CD4-positive, alpha-beta T cell (primary cell): Measurements from ENCODE around the gene GTPBP1. TPM values are rescaled to one million over a fixed set of nuclear protein-coding genes. Genes with fewer than 3 reads are reported as not detected.

Source experiments
- ATAC-seq: fragments of 200-7000 bp; cut with Tn5 transposase; one replicate; pipeline ENCODE4 v1.10.0; 2022; ENCODE audit warnings: mild to moderate bottlenecking; ENCODE audit not compliant: poor library complexity
- CTCF ChIA-PET: fragments of 350-600 bp; sonication (Branson Sonifier 250); formaldehyde crosslinking; loops from one replicate; lab custom pipeline; 2021; ENCODE audit warnings: antibody characterized with exemption, inconsistent platforms; lab: Charles Lee
- POLR2A ChIA-PET: fragments of 350-600 bp; sonication (Branson Sonifier 250); formaldehyde crosslinking; loops from one replicate; lab custom pipeline; 2021; ENCODE audit warnings: antibody characterized with exemption, inconsistent platforms; lab: Charles Lee
- DNase-seq, 14 experiments: peaks; one replicate each; pipeline ENCODE4 v3.0.0-alpha.2; 2013 to 2020; ENCODE audit warnings: mixed read lengths in 2 of 14
- H3K27ac ChIP-seq, 2 donors: one replicate each; pipeline versions ENCODE4 v1.5.1 to v1.7.0; 2013; ENCODE audit warnings: low read length in 2 of 2, low read depth in 1 of 2, mild to moderate bottlenecking in 1 of 2
- H3K27me3 ChIP-seq, 2 experiments: 1 replicate in 1 of 2; 2 replicates in 1 of 2; pipeline versions ENCODE4 v1.6.1 to v1.7.0; 2013; ENCODE audit warnings: low read length in 2 of 2, control low read depth in 1 of 2, mild to moderate bottlenecking in 1 of 2, moderate library complexity in 1 of 2; ENCODE audit not compliant: insufficient read depth in 2 of 2, control insufficient read depth in 1 of 2
- H3K36me3 ChIP-seq: one replicate; pipeline ENCODE4 v1.6.1; 2013; ENCODE audit warnings: low read length, control low read depth; ENCODE audit not compliant: insufficient read depth
- H3K4me1 ChIP-seq: one replicate; pipeline ENCODE4 v1.6.1; 2013; ENCODE audit warnings: low read length, control low read depth; ENCODE audit not compliant: insufficient read depth
- H3K4me3 ChIP-seq: one replicate; pipeline ENCODE4 v1.5.1; 2013; ENCODE audit warnings: mild to moderate bottlenecking, low read length, moderate library complexity
- H3K9me3 ChIP-seq, 2 experiments: 1 replicate in 1 of 2; 2 replicates in 1 of 2; pipeline versions ENCODE4 v1.6.1 to v1.7.0; 2013; ENCODE audit warnings: low read length in 2 of 2, mild to moderate bottlenecking in 2 of 2, control low read depth in 1 of 2, moderate library complexity in 1 of 2; ENCODE audit not compliant: control insufficient read depth in 1 of 2, insufficient read depth in 1 of 2
- H3K27ac Mint-ChIP-seq: one replicate; pipeline ENCODE4 v1.8.0; 2020; ENCODE audit warnings: mixed read lengths
- H3K27me3 Mint-ChIP-seq: one replicate; pipeline ENCODE4 v1.8.0; 2021; ENCODE audit warnings: mixed read lengths
- H3K36me3 Mint-ChIP-seq: one replicate; pipeline ENCODE4 v1.8.0; 2021; ENCODE audit warnings: low read depth, mixed read lengths
- H3K4me1 Mint-ChIP-seq: one replicate; pipeline ENCODE4 v1.8.0; 2021; ENCODE audit warnings: low read depth, mixed read lengths
- H3K4me3 Mint-ChIP-seq: one replicate; pipeline ENCODE4 v1.8.0; 2020; ENCODE audit warnings: mild to moderate bottlenecking, mixed read lengths
- H3K9me3 Mint-ChIP-seq: one replicate; pipeline ENCODE4 v1.8.0; 2020; ENCODE audit warnings: mixed read lengths
- intact Hi-C, 2 experiments: fragments of 100-400 bp; cut with DNase I in 1 of 2; cut with micrococcal nuclease in 1 of 2; formaldehyde crosslinking; loops; one replicate each; pipeline versions ENCODE4 v1.15.1 to v1.9.0; 2023 to 2025; cut with DNase I, micrococcal nuclease
- total RNA-seq, 174 experiments: library from RNA in 2 of 174; stranded (reverse) in 2 of 174; gene quantifications; one replicate each; pipeline ENCODE4 v1.2.3 and lab custom pipeline; 2021 to 2026
- TF ChIP-seq, protein P1 (sequence below): fragments of 200-600 bp; IDR thresholded peaks from one replicate; pipeline ENCODE4 v1.8.0; 2022; ENCODE audit warnings: antibody characterized with exemption, mild to moderate bottlenecking

GTPBP1 gene
- total RNA-seq, 2 experiments from 2014 or later, result 263 to 272 TPM

DNA sequence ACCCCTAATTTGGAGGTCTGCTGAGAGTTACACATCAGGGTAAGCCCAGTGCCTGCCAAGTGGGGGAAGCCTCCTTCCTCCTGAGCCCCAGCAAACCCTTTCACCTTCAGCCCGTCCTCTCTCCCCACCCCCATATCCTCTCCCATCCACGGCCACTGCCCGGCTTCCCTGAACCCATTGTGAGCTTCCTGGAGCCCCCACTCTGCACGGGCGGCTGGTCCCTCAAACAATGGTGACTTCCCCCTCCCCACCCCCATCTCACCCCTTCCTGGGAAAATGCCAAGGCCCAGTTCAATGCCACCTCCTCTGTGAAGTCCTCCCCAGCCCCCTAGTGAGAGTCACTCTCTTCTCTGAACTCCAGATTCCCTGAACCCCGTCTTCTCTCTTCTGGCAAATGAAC lies 70.3 kb downstream of the GTPBP1 start:
- DNase-seq, result no peak
- Mint-ChIP-seq H3K27me3 (no peaks in the 10 kb centered on the region), H3K4me3 (no peak overlapping the region), H3K27ac (no peak overlapping the region), H3K9me3 (no peaks in the 10 kb centered on the region), H3K36me3 (peaks cover 6% of the 10 kb centered on the region), H3K4me1 (no peaks in the 10 kb centered on the region)
- Histone ChIP-seq H3K27ac (no peak overlapping the region), H3K36me3 (peaks cover 8% of the 10 kb centered on the region), H3K4me1 (no peaks in the 10 kb centered on the region), H3K9me3 (no peaks in the 10 kb centered on the region), H3K27me3 (no peaks in the 10 kb centered on the region), H3K4me3 (no peak overlapping the region)
- TF ChIP-seq, protein P1, sequence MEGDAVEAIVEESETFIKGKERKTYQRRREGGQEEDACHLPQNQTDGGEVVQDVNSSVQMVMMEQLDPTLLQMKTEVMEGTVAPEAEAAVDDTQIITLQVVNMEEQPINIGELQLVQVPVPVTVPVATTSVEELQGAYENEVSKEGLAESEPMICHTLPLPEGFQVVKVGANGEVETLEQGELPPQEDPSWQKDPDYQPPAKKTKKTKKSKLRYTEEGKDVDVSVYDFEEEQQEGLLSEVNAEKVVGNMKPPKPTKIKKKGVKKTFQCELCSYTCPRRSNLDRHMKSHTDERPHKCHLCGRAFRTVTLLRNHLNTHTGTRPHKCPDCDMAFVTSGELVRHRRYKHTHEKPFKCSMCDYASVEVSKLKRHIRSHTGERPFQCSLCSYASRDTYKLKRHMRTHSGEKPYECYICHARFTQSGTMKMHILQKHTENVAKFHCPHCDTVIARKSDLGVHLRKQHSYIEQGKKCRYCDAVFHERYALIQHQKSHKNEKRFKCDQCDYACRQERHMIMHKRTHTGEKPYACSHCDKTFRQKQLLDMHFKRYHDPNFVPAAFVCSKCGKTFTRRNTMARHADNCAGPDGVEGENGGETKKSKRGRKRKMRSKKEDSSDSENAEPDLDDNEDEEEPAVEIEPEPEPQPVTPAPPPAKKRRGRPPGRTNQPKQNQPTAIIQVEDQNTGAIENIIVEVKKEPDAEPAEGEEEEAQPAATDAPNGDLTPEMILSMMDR, result no peak
- POLR2A ChIA-PET, result no interaction called here
- intact Hi-C loops, result no loop called here
- CTCF ChIA-PET, result no interaction called here
- ATAC-seq, result no peak

DNA sequence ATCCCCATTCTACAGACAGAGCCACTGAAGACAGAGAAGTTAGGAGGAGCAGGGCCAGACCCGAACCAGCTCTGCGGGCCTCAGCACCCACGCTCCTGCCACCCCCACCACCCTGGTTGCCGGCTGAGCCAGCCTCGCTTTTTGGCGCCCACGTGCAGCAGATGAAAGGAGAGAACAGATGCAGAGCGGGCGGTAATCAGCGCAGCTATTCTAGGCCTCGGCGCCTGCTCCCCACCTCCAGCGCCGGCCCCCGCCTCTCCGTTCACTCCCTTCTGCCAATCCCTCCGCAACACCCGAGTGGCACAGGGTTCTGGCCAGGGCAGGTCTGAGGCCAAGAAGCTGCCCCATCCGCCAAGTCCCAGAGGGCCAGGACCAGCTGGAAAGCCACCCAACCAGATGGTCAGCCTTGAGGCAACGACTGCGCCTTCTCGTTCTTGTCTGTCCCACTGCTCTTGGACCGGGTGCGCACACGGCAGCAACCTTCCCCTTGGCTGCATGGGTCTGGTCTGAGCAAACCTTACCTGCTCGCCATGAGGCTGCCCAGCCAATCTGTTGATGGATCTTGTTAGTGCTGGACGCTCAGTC lies 71.4 kb downstream of the GTPBP1 start:
- DNase-seq (no peak), ATAC-seq (no peak)
- ChIA-PET CTCF (no interaction called here), POLR2A (no interaction called here)
- Histone ChIP-seq H3K9me3 (no peaks in the 10 kb centered on the region), H3K27me3 (no peaks in the 10 kb centered on the region), H3K4me3 (no peak overlapping the region), H3K27ac (no peak overlapping the region), H3K4me1 (peaks cover under 1% of the 10 kb centered on the region), H3K36me3 (peaks cover 8% of the 10 kb centered on the region)
- Mint-ChIP-seq H3K36me3 (peaks cover 16% of the 10 kb centered on the region), H3K27ac (no peak overlapping the region), H3K4me1 (no peaks in the 10 kb centered on the region), H3K27me3 (no peaks in the 10 kb centered on the region), H3K4me3 (no peak overlapping the region), H3K9me3 (no peaks in the 10 kb centered on the region)
- TF ChIP-seq, protein P1, result no peak
- intact Hi-C loops, result no loop called here

DNA sequence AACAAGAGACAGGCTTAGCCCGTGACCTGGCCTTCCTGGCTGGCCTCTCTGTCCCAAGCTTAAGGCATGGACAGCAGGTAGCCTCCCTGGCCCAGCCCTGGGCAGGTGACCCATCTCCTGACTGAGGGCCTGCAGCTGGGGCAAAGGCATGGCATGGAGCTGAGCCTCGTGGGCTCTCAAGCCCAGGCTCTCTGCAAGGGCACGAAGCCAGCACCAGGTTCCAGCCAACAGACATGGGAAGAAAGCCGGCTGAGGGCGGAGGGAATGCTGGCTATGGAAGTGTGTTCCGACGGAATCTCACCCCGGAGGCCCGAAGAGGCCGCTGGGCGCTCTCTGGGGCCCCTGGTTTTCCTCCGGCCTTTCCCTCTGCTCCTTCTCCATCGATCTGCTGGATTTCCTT lies 75.3 kb downstream of the GTPBP1 start:
- DNase-seq (no peak), ATAC-seq (no peak)
- Histone ChIP-seq H3K4me1 (peaks cover 3% of the 10 kb centered on the region), H3K27me3 (no peaks in the 10 kb centered on the region), H3K4me3 (no peak overlapping the region), H3K9me3 (no peaks in the 10 kb centered on the region), H3K36me3 (peaks cover 8% of the 10 kb centered on the region), H3K27ac (no peak overlapping the region)
- no peak overlapping the region for H3K27ac Mint-ChIP-seq
- H3K4me3 Mint-ChIP-seq, result no peak overlapping the region
- CTCF ChIA-PET, result no interaction called here
- H3K9me3 Mint-ChIP-seq, result no peaks in the 10 kb centered on the region
- peaks cover 23% of the 10 kb centered on the region for H3K36me3 Mint-ChIP-seq
- POLR2A ChIA-PET, result no interaction called here
- H3K4me1 Mint-ChIP-seq, result peaks cover 12% of the 10 kb centered on the region
- TF ChIP-seq, protein P1, result no peak
- no peaks in the 10 kb centered on the region for H3K27me3 Mint-ChIP-seq
- intact Hi-C loops, result no loop called here
